ENCODE results near the gene TOX2. TPM values are rescaled to one million over a fixed set of nuclear protein-coding genes. Genes with fewer than 3 reads are reported as not detected.

Gene TOX2
- total RNA-seq, 4 donors from 2014 or later, result 3.4 to 7.7 (median 5.2) TPM

DNA sequence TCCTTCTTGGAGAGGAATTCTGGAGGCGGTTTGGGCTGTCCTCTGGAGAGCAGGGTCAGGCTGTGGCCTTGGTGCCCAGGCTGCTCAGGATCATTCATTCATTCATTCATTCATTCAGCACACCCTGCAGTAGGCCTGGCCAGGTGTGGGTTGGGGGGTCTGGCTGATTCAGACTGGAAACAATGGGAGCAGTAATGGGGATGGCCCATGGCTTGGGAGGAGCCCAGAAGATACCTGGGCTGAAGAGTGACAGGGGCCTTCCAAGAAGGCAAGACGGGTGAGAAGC, 31.5 kb downstream of the TOX2 start:
- TF ChIP-seq POLR2A (IDR thresholded peaks at IDR 0.05) (no peak), CTCF (IDR thresholded peaks at IDR 0.05) (no peak)
- Histone ChIP-seq H3K27me3 (no peaks in the 10 kb centered on the region), H3K27ac (no peak overlapping the region), H3K4me1 (peaks cover 0 to 3% of the 10 kb centered on the region in 2 donors), H3K9me3 (no peaks in the 10 kb centered on the region), H3K36me3 (no peaks in the 10 kb centered on the region), H3K4me3 (replicated peaks in 1 of 3) (no peak overlapping the region)
- 93 to 96% methylated on average over 2 of the region's 2 CpGs for WGBS, 2 donors
- intact Hi-C loops (cut with DNase I), result no loop called here
- DNase-seq, result no peak

DNA sequence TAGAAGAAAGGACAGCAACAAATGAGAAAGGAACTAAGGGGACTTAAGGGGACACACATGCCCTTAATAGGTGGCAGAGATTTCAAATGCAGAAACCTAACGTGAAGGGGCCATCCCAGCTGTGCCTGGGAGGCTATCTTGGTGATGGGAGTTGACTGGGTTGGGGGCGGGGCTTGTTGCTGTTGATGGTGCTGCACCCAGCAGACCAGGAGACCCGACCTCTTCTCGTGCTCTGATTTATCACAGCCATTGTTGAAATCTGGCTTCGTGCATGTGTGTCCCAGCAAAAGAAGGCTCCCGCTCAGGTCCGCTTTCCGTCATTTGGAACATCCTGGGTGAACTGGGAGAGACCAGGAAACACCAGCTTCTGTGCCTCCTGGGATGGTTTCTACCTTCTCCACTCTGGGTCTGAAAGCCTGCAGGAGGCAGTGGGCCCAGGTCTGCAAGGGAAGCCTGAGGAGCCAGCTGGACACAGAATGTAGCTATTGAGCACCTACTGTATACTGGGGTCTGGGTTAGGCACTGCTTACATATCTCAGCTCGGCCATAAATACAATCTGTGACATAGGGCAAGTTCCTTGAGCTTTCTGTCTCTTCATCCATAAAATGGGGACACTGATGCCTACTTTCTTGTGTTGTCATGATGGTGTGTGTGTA, 32.1 kb downstream of the TOX2 start:
- WGBS, 2 donors, result 83 to 93% methylated on average over 8 to 9 of the region's 9 CpGs
- intact Hi-C loops (cut with DNase I), result no loop called here
- Histone ChIP-seq H3K27ac (no peak overlapping the region), H3K27me3 (no peaks in the 10 kb centered on the region), H3K9me3 (no peaks in the 10 kb centered on the region), H3K4me1 (peaks cover 0 to 3% of the 10 kb centered on the region in 2 donors), H3K36me3 (no peaks in the 10 kb centered on the region), H3K4me3 (replicated peaks in 1 of 3) (no peak overlapping the region)
- no peak for DNase-seq
- no peak for TF ChIP-seq CTCF (IDR thresholded peaks at IDR 0.05)
- no peak for TF ChIP-seq POLR2A (IDR thresholded peaks at IDR 0.05)

DNA sequence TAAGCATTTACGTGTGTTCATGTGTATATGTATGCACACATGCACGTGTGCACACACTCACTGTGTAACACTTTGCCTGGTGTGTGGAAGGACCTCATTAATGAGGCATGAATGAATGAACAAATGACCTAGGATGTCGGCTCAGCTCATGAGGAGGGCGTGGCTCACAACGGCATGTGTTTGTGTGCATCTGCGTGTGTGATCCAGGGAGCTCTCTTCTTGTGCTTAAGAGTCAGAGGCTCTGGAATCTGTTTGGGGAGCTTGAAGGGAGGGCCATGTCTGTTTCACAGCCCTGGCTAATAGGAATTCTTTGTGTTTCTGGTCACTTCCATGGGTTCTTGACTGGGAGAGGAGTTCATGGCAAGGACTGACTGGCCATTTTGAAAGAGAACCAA, 32.7 kb downstream of the TOX2 start:
- WGBS, 2 donors, result 73 to 76% methylated on average over 6 of the region's 6 CpGs
- no peak for TF ChIP-seq CTCF (IDR thresholded peaks at IDR 0.05)
- TF ChIP-seq POLR2A (IDR thresholded peaks at IDR 0.05), result no peak

DNA sequence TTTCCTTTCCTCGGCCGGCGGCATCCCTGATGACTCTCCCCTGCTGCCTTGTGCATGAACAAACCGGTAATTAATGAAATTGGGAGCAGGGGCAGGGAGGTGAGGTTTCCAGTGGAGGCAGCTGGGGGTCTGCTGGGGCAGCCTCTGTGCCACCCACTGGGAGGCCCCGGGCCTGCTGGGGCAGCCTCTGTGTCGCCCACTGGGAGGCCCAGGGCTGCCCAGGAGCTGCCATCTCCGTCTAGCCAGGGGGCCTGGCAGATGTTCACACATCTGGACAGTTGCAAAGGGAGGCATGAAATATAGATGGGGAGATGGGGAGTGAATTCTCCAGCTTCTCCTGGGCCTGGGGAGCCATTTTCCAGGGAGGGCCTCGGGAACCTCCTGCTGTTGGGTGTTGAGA, 33.8 kb downstream of the TOX2 start:
- Histone ChIP-seq H3K27ac (no peak overlapping the region), H3K4me1 (no peaks in the 10 kb centered on the region), H3K36me3 (no peaks in the 10 kb centered on the region), H3K27me3 (no peaks in the 10 kb centered on the region), H3K4me3 (replicated peaks in 1 of 3) (no peak overlapping the region), H3K9me3 (no peaks in the 10 kb centered on the region)
- intact Hi-C loops (cut with DNase I), result no loop called here
- WGBS, 2 donors, result 83 to 86% methylated on average over 8 of the region's 8 CpGs
- DNase-seq, result no peak
- no peak for TF ChIP-seq CTCF (IDR thresholded peaks at IDR 0.05)
- no peak for TF ChIP-seq POLR2A (IDR thresholded peaks at IDR 0.05)

More for the DNA sequence above, 32.7 kb downstream of the TOX2 start:
- Histone ChIP-seq H3K36me3 (no peaks in the 10 kb centered on the region), H3K27ac (no peak overlapping the region), H3K27me3 (no peaks in the 10 kb centered on the region), H3K4me3 (replicated peaks in 1 of 3) (no peak overlapping the region), H3K4me1 (peaks cover 0 to 3% of the 10 kb centered on the region in 2 donors), H3K9me3 (no peaks in the 10 kb centered on the region)
- intact Hi-C loops (cut with DNase I), result no loop called here
- DNase-seq, result no peak

DNA sequence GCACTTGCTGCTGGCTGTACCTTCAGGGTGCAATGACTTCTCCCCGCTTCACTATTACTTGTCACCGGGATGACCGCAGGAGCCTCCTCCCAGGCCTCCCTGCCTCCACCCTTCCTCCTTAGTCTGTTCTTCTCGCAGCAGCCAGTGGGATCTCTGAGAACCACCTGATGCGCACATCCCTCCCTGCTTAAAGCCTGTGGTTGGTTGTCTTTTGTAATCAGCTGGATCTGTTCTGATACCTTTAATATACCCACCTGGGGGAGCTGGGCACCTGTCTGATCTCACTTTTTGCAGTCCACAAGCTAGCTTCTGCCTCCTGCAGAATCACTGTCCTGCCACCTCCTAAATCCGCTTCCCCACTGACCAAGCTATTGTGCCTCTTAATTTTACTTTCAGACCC, 34.6 kb downstream of the TOX2 start:
- no peaks in the 10 kb centered on the region for H3K9me3 ChIP-seq
- H3K27ac ChIP-seq, result no peak overlapping the region
- H3K27me3 ChIP-seq, result no peaks in the 10 kb centered on the region
- H3K4me1 ChIP-seq, result no peaks in the 10 kb centered on the region
- no peak overlapping the region for H3K4me3 ChIP-seq (replicated peaks in 1 of 3)
- 95 to 98% methylated on average over 6 of the region's 6 CpGs for WGBS, 2 donors
- TF ChIP-seq POLR2A (IDR thresholded peaks at IDR 0.05), result no peak
- TF ChIP-seq CTCF (IDR thresholded peaks at IDR 0.05), result no peak
- no peak for DNase-seq
- intact Hi-C loops (cut with DNase I), result no loop called here
- H3K36me3 ChIP-seq, result no peaks in the 10 kb centered on the region

Measured in thyroid gland (tissue), 4 donors.